Activated T-cell treated with anti-CD3 and anti-CD28 coated beads, Interleukin-2, amount 50 U/mL, for 24 hours (primary cell): ENCODE data around the gene ZNF784.

Experiments used
- DNase-seq: peaks from one replicate; pipeline ENCODE4 v3.0.0-alpha.2; 2020
- H3K27ac Mint-ChIP-seq: 2 replicates; pipeline ENCODE4 v1.8.0; 2020; ENCODE audit warnings: mild to moderate bottlenecking, mixed read lengths
- H3K27me3 Mint-ChIP-seq: 2 replicates; pipeline ENCODE4 v1.8.0; 2020; ENCODE audit warnings: mixed read lengths
- H3K36me3 Mint-ChIP-seq: 2 replicates; pipeline ENCODE4 v1.8.0; 2020; ENCODE audit warnings: low read depth, mixed read lengths
- H3K4me1 Mint-ChIP-seq: 2 replicates; pipeline ENCODE4 v1.8.0; 2020; ENCODE audit warnings: low read depth, mixed read lengths
- H3K4me3 Mint-ChIP-seq: 2 replicates; pipeline ENCODE4 v1.8.0; 2020; ENCODE audit warnings: mild to moderate bottlenecking, moderate library complexity, mixed read lengths
- H3K9me3 Mint-ChIP-seq: 2 replicates; pipeline ENCODE4 v1.8.0; 2020; ENCODE audit warnings: mixed read lengths

Gene ZNF784

DNA sequence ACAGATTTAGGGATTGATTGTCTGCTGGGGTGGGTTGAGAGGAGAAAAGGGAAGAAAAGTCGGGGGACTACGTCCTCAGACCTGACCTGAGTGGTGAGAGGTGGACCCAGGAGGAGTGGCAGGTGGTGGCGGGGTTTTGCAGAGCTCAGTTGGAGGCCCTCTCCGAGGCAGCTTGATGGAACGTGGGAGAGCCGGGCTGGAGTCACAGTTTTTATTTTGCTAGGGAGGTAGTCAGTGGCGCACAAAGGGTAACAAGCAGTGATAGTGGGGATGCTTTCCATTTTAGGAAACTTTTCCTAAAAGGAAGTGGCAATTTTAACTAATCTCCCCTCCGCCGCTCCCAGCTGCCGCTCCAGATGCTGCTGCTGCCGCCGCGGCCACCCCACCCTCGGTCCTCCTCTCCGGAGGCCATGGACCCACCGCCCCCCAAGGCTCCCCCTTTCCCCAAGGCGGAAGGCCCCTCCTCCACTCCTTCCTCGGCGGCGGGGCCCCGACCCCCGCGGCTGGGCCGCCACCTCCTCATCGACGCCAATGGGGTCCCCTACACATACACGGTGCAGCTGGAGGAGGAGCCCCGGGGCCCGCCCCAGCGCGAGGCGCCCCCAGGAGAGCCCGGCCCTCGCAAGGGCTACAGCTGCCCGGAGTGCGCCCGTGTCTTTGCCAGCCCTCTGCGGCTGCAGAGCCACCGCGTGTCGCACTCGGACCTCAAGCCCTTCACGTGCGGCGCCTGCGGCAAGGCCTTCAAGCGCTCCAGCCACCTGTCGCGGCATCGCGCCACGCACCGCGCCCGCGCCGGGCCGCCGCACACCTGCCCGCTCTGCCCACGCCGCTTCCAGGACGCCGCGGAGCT lies 18.0 kb upstream of the ZNF784 start:
- Mint-ChIP-seq H3K27ac (peak overlapping the region; percentile 99), H3K36me3 (peaks cover 82% of the 10 kb centered on the region), H3K4me3 (peak overlapping the region; percentile 87), H3K27me3 (no peaks in the 10 kb centered on the region), H3K9me3 (peaks cover 7% of the 10 kb centered on the region), H3K4me1 (peaks cover 59% of the 10 kb centered on the region)
- DNase-seq, result peak; percentile 67

DNA sequence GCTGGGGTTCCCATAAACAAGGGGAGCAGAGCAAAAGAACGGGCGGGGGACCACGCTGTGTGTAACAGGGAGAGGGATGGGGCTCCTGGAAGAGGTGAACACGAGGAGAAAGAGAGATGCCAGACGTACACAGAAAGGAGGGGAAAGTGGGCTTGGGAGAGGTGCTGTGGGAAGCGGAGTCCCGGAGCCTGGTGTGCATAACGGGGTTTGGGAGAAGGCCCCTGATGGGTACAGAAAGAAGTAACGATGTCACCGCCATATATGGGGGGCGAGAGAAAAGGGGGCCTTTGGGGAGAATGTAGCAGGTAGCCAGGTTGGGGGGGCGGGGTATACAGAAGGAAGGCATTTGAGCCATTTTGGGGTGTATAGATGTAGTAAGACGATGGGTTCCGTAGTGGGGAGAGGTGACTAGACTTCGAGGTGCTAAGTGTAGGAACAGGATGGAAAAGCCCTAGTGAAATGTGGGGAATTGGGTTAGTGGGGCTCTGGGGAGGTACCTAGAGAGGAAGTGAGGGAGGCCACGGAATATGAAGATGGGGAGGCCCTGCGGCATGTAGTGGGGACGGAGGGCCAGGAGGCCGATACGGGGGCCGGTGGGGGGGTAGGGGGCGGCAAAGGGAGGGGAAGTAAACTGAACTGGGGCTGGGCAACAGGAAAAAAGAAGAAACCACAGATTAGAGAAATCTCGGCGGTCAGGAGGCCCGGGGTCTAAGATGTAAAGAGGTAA lies 17.2 kb upstream of the ZNF784 start:
- Mint-ChIP-seq H3K27me3 (no peaks in the 10 kb centered on the region), H3K9me3 (peaks cover 7% of the 10 kb centered on the region), H3K4me3 (peak overlapping the region; percentile 87), H3K27ac (peak overlapping the region; percentile 94), H3K36me3 (peaks cover 82% of the 10 kb centered on the region), H3K4me1 (peaks cover 61% of the 10 kb centered on the region)
- DNase-seq, result no peak

DNA sequence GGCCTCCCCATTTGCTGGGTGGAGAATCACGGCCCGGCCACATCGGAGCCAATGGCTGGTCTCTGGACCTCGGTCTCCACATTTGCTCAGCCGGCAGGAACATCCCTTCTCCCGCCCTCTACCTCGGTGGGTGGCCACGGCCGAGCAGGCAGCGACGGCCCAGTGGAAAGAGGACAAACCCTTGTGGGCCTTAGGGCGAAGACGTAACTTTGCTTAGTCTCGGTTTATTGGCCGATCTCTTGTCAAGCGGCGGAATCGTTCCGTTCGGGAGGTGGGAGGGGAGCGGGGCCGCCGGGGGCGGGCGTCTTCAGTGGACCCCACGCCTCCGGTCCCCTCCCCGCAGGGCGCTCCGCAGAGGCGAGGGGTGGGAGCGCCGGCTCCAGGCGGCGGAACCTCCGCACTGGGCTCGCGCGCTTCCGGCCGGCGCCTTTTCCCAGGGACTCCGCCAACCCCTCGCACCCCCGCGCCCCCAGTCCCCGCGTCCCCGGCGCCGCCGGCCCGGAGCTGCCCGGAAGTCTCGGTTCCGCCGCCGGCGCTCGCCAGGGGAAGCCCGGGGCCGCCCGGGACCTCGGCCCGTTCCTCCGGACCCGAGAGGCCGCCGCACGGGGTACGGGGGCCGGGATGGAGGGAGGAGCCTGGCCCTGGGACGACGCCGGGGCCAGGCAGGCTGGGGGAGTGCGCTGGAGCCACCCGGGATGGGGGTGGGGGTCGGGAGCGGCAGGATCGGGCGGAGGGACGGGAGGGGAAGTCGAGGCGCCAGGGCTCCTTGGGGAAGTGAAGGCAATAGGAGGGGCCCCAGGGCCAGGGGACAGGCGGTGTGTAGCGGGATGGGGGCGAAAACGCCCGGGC lies 16.4 kb upstream of the ZNF784 start, which contains the start of gene ZNF580:
Gene ZNF580 (plus strand): TSS at position 426 of the 849 bp plus-strand sequence. CDS start 1,507 bp downstream, outside the sequence.
- Mint-ChIP-seq H3K27ac (peak within 1 kb of the TSS; percentile 96), H3K4me1 (peaks cover 68% of the 10 kb centered on the region), H3K9me3 (peaks cover 7% of the 10 kb centered on the region), H3K36me3 (peaks cover 84% of the 10 kb centered on the region), H3K27me3 (no peaks in the 10 kb centered on the region), H3K4me3 (peak within 1 kb of the TSS; percentile 87)
- DNase-seq, result peak; percentile 86

DNA sequence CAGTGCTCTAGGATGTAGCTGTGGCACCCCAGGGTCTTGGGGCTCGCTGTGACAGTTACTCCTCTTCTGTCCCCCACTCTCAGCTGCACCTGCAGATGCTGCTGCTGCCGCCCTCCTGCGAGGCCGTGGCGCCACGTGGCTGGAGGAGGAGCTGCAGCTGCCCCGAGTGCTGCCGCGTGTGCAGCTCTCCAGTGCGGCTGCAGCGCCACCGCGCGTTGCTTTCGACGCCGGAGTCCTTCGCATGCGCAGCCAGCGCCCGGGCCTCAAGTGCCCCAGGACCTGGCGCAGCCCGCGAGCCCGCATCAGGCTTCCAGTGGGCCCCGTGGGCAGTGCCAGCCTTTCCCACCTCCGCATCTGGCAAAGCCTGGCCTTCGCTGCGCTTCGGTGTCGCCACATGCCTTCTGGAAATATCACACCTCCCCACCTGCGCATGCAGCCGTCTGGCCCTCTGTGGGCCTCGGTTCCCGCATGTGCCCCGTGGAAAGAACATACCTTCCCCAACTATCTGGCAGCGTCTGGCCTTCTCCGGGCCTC lies 15.7 kb upstream of the ZNF784 start:
- peak; percentile 81 for DNase-seq
- Mint-ChIP-seq H3K9me3 (peaks cover 7% of the 10 kb centered on the region), H3K4me1 (peaks cover 66% of the 10 kb centered on the region), H3K4me3 (peak overlapping the region; percentile 81), H3K27me3 (no peaks in the 10 kb centered on the region), H3K27ac (peak overlapping the region; percentile 96), H3K36me3 (peaks cover 84% of the 10 kb centered on the region)

DNA sequence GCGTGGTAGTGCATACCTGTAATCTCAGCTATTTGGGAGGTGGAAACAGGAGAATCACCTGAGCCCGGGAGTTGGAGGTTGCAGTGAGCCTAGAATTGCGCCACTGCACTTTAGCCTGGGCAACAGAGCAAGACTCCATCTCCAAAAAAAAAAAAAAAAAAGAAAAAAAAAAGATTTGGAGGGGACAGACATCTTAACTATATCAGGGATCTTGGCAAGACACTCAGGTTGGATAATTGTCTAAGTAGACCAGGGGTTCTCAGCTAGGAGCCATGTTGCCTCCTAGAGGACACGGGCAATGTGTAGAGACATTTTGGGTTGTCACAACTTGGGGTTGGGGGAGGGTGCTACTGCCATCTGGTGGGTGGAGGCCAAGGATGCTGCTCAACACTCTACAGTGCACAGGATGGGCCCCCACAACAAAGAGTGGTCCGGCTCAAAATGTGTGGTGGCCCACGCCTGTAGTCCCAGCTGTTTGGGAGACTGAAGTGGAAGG lies 14.5 kb upstream of the ZNF784 start:
- Mint-ChIP-seq H3K9me3 (peaks cover 7% of the 10 kb centered on the region), H3K4me1 (peaks cover 65% of the 10 kb centered on the region), H3K4me3 (peak overlapping the region; percentile 81), H3K27me3 (no peaks in the 10 kb centered on the region), H3K36me3 (peaks cover 77% of the 10 kb centered on the region), H3K27ac (peak overlapping the region; percentile 96)
- peak; percentile 72 for DNase-seq

DNA sequence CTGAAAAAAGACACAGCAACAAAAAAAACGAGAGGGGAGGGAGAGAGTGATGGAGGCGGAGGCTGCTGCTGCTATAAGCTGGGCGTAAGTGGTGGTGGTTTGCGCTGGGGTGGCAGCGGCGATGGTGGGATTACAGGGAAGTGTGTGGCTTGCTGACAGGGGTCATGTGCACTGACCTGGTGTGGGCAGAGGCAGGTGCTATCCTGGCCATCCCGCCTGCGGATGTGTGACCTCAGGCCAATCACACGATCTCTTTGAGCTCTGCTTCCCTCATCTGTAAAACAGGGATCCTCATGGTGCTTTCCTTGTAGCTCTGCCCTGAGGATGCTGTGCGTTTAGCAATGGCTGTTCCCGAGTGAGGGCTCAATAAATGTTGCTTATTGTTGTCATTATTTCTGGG lies 13.2 kb upstream of the ZNF784 start:
- Mint-ChIP-seq H3K4me3 (peak overlapping the region; percentile 100), H3K27me3 (no peaks in the 10 kb centered on the region), H3K9me3 (peaks cover 7% of the 10 kb centered on the region), H3K27ac (peak overlapping the region; percentile 100), H3K36me3 (peaks cover 67% of the 10 kb centered on the region), H3K4me1 (peaks cover 63% of the 10 kb centered on the region)
- DNase-seq, result no peak

DNA sequence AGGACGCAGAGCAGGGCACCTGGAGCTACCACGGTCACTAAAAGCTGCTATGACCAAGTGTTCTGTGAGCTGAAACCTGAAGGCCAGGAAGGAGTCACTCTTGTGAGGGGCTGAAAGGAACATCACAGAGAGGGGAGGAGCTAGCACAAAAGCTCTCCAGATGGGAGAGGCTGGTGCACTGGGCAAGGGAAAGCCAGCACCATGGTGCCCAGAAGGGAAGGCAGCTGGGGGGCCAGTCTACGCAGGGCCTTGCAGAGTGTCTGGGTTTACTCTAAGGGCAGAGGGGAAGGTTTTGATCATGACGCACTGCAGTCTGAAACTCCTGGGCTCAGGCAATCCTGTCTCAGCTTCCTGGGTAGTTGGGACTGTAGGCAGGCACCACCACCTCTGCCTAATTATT lies 12.4 kb upstream of the ZNF784 start:
- H3K4me1 Mint-ChIP-seq, result peaks cover 66% of the 10 kb centered on the region
- H3K36me3 Mint-ChIP-seq, result peaks cover 62% of the 10 kb centered on the region
- DNase-seq, result no peak
- H3K27ac Mint-ChIP-seq, result peak overlapping the region; percentile 100
- no peaks in the 10 kb centered on the region for H3K27me3 Mint-ChIP-seq
- peaks cover 7% of the 10 kb centered on the region for H3K9me3 Mint-ChIP-seq
- H3K4me3 Mint-ChIP-seq, result peak overlapping the region; percentile 100

DNA sequence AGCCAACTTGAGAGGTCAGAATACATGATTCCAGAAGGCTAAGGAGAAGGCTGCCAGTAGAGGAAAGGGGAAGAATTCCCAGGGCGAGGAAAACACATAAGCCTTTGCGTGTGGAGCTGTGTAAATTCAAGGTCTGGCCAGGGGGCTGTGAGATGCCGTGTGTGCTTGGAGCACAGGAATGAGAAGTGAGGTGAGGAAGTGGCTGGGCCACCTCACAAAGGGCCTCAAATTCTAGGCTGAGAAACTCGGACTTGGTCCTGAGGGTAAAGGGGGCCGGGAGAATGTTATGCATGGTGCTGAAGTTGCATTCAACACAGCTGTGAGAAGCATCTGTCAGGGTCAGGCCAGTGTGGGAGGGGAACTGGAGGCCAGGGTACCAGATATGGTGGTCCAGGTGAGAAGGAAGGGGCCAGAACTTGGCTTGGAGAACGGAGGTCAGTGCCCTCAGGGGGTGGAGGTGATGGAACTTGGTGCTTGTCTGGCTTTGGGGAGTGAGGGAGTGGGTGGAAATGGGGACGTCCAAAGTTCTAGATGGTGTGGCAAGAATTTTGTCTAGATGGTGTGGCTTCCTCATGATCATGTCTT lies 11.6 kb upstream of the ZNF784 start:
- peak overlapping the region; percentile 100 for H3K4me3 Mint-ChIP-seq
- H3K27ac Mint-ChIP-seq, result peak overlapping the region; percentile 100
- peaks cover 68% of the 10 kb centered on the region for H3K4me1 Mint-ChIP-seq
- no peak for DNase-seq
- H3K27me3 Mint-ChIP-seq, result no peaks in the 10 kb centered on the region
- H3K9me3 Mint-ChIP-seq, result peaks cover 7% of the 10 kb centered on the region
- peaks cover 56% of the 10 kb centered on the region for H3K36me3 Mint-ChIP-seq

DNA sequence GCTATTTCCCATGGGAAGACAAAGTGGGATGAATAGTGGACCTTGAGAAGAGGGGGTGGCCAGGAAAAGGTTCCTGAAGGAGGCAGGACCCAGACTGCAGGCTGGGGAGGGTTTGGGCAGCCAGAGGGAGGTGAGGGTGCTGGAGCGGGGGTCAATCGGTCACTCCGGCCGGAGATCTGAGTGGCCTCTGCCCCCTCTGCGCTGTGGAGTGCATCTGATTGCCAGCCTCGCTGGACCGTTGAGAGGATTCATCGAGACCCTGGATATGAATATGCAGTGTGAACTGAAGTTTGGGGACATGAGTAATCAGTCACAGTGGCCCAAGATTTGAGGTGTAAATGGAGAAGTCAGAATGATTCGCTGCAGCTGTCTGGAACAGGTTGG lies 11.0 kb upstream of the ZNF784 start:
- Mint-ChIP-seq H3K27ac (peak overlapping the region; percentile 100), H3K4me1 (peaks cover 65% of the 10 kb centered on the region), H3K36me3 (peaks cover 53% of the 10 kb centered on the region), H3K4me3 (peak overlapping the region; percentile 100), H3K9me3 (peaks cover 7% of the 10 kb centered on the region), H3K27me3 (no peaks in the 10 kb centered on the region)
- DNase-seq, result no peak

DNA sequence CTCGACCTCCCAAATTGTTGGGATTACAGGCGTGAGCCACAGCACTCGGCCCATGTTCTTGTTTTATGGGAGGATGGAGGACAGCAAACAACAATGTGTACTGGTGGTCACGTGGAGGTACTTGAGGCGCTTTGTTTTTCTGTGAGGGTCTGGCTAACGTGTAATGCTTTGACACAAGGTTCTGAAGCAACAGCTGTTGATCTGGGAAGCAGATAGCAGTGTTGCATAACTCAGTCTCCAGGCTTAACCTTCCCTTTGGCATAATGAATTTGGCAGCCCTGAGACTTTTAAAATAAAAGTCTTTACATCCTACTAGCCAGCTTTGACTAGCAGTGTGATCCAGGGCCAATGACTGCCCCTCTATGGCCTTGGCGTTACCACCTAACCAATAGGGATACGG lies 9.5 kb upstream of the ZNF784 start:
- DNase-seq, result no peak
- Mint-ChIP-seq H3K36me3 (peaks cover 40% of the 10 kb centered on the region), H3K27me3 (no peaks in the 10 kb centered on the region), H3K4me1 (peaks cover 52% of the 10 kb centered on the region), H3K4me3 (no peak overlapping the region), H3K27ac (peak overlapping the region; percentile 100), H3K9me3 (peaks cover 4% of the 10 kb centered on the region)

DNA sequence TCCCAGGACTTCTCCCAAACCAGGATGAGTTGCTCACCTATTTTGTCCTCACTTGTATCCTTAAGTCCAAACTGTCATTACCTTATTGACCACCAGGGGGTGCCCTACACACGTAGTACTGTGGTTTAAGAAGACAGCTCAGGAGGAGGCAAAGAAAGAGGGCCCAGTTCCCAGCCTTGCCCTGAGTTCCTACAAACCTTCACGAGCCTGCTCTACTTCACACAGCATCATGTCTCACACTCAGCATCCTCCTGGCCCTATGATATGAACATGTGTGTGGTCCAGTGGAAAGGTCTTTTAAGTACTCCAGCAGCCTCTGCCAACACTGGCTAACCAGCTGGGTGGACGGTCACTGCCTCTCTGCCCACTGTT lies 8.1 kb upstream of the ZNF784 start:
- H3K36me3 Mint-ChIP-seq, result peaks cover 28% of the 10 kb centered on the region
- H3K4me1 Mint-ChIP-seq, result peaks cover 41% of the 10 kb centered on the region
- DNase-seq, result peak; percentile 73
- no peak overlapping the region for H3K4me3 Mint-ChIP-seq
- no peaks in the 10 kb centered on the region for H3K9me3 Mint-ChIP-seq
- peak overlapping the region; percentile 37 for H3K27ac Mint-ChIP-seq
- no peaks in the 10 kb centered on the region for H3K27me3 Mint-ChIP-seq

DNA sequence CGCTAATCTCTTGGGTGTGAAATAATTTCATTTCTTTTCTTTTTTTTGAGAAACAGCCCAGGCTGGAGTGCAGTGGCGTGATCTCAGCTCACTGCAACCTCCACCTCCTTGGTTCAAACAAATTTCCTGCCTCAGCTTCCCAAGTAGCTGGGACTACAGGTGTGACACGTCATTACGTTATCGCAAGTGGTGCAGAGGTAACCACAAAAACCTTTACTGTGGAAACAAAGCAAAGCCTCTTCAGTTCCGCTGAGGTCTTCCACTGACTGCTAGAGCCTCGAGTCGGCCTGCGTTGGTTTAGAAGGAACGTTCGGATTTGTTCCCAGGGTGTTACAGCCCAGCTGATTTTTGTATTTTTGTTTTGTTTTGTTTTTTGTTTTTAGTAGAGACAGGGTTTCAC lies 2.0 kb upstream of the ZNF784 start:
- Mint-ChIP-seq H3K9me3 (no peaks in the 10 kb centered on the region), H3K36me3 (peaks cover 1% of the 10 kb centered on the region), H3K27ac (peak overlapping the region; percentile 79), H3K4me3 (peak overlapping the region; percentile 53), H3K27me3 (peaks cover 5% of the 10 kb centered on the region), H3K4me1 (peaks cover 34% of the 10 kb centered on the region)
- no peak for DNase-seq

DNA sequence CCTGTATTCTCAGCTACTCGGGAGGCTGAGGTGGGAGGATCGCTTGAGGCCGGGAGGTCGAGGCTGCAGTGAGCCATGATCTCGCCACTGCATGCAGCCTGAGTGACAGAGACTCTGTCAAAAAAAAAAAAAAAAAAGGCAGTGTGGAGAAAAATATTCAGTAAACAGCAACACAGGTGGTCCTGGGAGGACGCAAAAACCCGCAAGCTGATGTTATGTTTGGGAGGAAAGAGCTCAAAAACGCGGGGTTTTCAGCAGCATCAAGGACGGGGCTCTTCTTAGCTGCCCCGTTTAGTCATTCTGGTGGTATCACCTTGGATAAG lies 599 bp upstream of the ZNF784 start:
- H3K36me3 Mint-ChIP-seq, result peaks cover 11% of the 10 kb centered on the region
- peaks cover 48% of the 10 kb centered on the region for H3K4me1 Mint-ChIP-seq
- H3K9me3 Mint-ChIP-seq, result no peaks in the 10 kb centered on the region
- H3K27ac Mint-ChIP-seq, result peak overlapping the region; percentile 98
- peaks cover 5% of the 10 kb centered on the region for H3K27me3 Mint-ChIP-seq
- peak overlapping the region; percentile 84 for H3K4me3 Mint-ChIP-seq
- no peak for DNase-seq

DNA sequence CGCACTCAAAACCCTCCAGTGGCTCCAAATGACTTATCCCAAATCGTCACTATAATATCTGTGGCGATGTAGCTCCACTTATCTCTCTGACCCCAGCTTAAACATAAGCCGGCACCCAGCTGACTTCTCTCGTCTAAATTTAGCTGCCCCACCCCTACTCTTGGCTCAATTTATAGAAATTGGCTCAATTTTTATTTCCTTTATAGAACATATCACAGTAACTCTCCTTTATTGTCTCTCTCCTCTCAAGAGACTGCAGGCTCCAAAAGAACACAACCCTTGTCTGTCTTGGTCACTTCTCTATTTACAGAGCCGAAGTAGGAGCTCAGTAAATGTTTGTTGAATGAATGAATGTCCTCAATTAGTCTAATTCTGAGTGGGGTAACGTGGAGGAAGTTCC lies 805 bp downstream of the ZNF784 start:
- peak overlapping the region; percentile 98 for H3K27ac Mint-ChIP-seq
- DNase-seq, result no peak
- H3K4me1 Mint-ChIP-seq, result peaks cover 55% of the 10 kb centered on the region
- H3K36me3 Mint-ChIP-seq, result peaks cover 18% of the 10 kb centered on the region
- H3K9me3 Mint-ChIP-seq, result no peaks in the 10 kb centered on the region
- peaks cover 5% of the 10 kb centered on the region for H3K27me3 Mint-ChIP-seq
- peak overlapping the region; percentile 84 for H3K4me3 Mint-ChIP-seq
